GM18951 (cell line): ENCODE results near the gene TEAD1.

Source experiments
- POLR2A ChIP-seq: IDR thresholded peaks from 4 replicates; pipeline ENCODE4 v1.6.1; 2011; ENCODE audit warnings: mild to moderate bottlenecking; ENCODE audit not compliant: insufficient read length, insufficient read depth; ENCODE audit errors: extremely low read depth
- in situ Hi-C: fragments of 300-500 bp; cut with MboI; formaldehyde crosslinking; loops from one replicate; pipeline ENCODE4 v1.12.0; 2022; ENCODE audit warnings: low sequenced_read_pairs, mixed read lengths, inconsistent platforms; ENCODE audit not compliant: unreplicated experiment

Gene TEAD1

GRCh38 chr11:12860827-12861226 is 186.6 kb downstream of the TEAD1 start:
- in situ Hi-C loops: no loop called here
- TF ChIP-seq POLR2A: no peak

GRCh38 chr11:12862696-12863469 is 188.7 kb downstream of the TEAD1 start:
- no peak for TF ChIP-seq POLR2A

GRCh38 chr11:12863605-12864121 is 189.4 kb downstream of the TEAD1 start:
- in situ Hi-C loops: no loop called here
- TF ChIP-seq POLR2A: no peak

More at GRCh38 chr11:12862696-12863469, 188.7 kb downstream of the TEAD1 start:
- in situ Hi-C loops: no loop called here

DNA sequence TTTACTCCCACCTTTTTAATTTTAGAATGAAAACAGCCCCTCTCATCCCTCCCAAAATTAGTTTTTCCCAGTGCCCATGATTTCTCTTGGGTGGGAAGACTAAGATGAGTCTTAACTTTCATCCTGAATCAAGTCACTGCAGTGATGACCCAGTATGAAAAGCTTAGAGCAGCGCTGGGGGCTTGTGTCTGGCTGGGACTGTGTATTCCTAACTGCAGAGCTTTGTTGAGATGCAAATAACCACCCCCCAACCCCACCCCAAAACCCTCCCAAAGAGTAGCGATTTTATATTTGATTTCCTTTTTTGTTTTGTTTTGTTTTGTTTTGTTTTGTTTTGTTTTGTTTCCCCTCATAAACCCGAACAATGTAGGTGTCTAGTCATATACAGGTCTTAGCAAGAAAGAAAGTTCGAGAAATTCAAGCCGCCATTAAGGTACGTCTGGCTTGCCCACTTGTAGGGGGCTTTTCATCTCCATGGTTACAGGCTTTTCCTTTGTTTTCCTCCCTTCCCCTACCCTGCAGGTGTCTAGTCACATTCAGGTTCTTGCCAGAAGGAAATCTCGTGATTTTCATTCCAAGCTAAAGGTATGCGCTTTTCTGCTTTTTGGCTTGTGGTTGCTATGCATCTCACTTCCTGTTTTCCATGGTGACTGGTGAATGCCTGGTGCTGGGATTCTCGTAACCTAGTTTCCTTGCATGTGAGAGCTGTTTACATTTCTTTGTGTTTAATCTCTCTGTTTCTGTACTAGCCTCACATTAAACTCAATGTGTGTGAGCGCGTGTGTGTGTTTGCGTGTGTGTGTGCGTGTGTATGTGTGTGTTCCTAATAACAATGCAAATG is 190.3 kb downstream of the TEAD1 start:
- in situ Hi-C loops: no loop called here
- TF ChIP-seq POLR2A: no peak

GRCh38 chr11:12865863-12866595 is 191.8 kb downstream of the TEAD1 start:
- no peak for TF ChIP-seq POLR2A
- in situ Hi-C loops: no loop called here

- in situ Hi-C loops: no loop called here
- no peak for TF ChIP-seq POLR2A
Measured at GRCh38 chr11:12867531-12867930, 193.3 kb downstream of the TEAD1 start.

GRCh38 chr11:12868315-12869073 is 194.3 kb downstream of the TEAD1 start:
- no peak for TF ChIP-seq POLR2A
- in situ Hi-C loops: no loop called here

DNA sequence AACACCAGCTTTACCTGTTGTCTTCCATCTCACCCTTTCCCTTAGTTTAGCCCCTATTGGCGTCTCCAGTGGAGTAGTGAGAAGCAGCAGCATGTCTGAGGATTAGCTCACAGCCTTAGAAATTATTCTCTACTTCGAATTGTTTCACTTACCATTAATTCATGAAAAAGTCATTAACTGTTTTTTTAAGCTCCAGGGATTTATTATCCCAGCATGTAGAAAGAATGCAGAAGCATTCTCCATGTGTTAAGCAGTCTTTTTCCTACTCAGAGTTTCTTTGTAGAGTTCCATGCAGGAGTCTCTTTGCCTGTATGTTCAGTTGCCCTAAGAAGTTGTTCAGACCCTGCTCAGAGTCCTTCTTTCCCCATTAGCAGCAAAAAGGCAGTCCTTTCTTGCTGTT is 197.0 kb downstream of the TEAD1 start:
- TF ChIP-seq POLR2A: no peak
- in situ Hi-C loops: no loop called here

DNA sequence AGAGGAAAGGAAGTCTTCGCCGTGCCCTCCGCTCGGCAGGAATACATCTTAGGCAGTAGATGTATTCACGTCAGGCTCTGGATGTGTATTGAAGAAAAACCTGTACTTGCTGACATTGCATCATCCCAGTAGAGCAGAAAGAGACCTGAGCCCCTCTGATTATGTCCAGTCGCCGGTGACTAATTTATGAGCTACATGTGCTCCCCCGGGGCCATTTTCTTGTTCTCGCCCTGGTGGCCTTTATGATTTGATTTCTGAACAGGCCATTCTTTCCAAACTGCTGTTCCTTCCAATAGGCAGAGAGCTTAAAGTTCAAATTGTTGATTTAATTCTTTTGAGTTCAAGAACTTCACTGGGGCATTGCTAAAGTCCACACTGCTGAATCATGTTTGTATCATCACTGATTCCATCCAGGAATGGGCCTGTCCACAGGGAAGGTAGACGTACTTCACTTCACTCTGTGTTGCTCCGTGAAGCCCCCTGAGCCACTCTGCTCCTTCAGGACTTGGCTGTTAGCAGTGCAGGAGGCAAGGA is 197.6 kb downstream of the TEAD1 start:
- TF ChIP-seq POLR2A: no peak
- in situ Hi-C loops: no loop called here

DNA sequence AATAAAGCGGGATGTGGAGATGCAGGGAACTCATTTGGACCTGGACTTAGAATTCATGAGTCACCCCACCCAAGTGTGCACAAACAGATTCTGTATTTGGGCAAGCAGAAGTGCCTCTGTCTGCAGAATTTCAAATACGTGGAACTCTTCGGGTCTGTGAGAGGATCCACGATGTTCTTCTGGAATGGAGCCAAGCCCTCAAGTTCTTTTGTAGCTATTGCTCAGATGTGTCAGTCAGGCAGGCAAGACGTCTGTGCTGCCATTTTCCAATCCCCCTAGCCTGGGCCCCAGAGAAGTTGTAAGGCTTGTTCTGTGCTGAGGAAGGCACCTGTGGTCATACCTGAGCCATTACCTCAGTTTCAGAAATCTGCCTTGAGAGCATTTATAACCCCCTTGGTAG is 202.1 kb downstream of the TEAD1 start:
- in situ Hi-C loops: loop anchor here (25.0 kb wide), 1 partner anchor 839 kb away; no protein-coding TSS in a partner anchor
- TF ChIP-seq POLR2A: no peak

DNA sequence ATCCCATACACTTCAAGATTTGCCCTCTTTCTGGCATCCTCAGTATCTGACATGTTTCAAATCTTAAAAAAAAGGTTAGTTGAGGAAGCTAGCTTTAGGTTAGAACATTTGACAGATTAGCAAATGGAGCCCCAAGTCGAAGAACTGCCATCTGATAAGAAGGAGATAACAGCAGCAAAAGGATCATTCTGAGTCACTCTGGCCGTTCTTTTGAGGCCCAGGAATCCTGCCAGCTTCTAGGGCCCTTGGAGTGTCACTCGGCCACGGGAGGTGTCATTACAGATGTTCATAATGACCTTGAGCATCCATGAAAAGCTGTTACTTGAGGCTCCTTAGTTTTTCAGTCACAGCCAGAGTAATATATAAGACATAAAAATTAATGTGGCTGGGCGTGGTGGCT is 202.8 kb downstream of the TEAD1 start:
- in situ Hi-C loops: loop anchor here (25.0 kb wide), 1 partner anchor 840 kb away; no protein-coding TSS in a partner anchor
- no peak for TF ChIP-seq POLR2A

DNA sequence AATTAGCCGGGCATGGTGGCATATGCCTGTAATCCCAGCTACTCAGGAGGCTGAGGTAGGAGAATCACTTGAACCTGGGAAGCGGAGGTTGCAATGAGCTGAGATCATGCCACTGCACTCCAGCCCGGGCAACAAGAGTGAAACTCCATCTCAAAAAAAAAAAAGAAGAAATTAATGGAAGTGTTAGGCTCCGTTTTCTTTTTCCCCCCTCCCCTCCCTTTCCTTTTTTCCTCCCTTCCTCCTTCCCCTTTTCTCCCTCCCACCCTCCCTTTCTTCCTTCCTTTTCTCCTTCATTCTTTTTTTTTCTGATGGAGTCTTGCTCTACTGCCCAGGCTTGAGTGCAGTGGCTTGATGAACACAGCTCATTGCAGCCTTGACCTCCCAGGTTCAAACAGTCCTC is 203.3 kb downstream of the TEAD1 start:
- in situ Hi-C loops: loop anchor here (25.0 kb wide), 1 partner anchor 840 kb away; no protein-coding TSS in a partner anchor

GRCh38 chr11:12880327-12880726 is 206.1 kb downstream of the TEAD1 start:
- in situ Hi-C loops: loop anchor here (10.0 to 25.0 kb wide), 2 partner anchors 286 to 843 kb away; no protein-coding TSS in a partner anchor
- no peak for TF ChIP-seq POLR2A
